ENCODE data around the gene COLQ.
"Not testable (repeated sequence)": the region's sequence is repeated elsewhere in the genome, so short reads cannot be mapped to it uniquely, and the experiment has no call there.

The COLQ gene

DNA sequence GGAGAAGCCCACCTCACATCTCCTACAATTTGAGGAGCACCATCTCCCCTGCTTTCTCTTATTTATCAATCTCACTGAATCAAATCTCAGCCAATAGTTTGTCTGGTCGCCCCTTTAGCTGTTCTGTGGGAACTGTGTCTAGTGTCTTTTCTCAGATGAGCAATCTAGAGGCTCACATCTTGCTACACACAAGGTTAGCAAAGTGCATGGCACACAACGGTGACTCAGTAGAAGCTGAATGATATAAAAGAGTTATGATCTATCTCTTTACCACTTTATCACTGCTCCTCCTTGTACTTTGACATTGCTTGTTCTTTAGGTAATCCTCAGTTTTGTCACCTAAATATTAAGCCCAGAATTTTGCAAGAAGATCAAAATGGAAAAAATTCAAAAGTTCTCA is 16.8 kb upstream of the COLQ start:
- TF ChIP-seq CTCF (IDR thresholded peaks at IDR 0.05), result no peak
- Histone ChIP-seq H3K27me3 (no peaks in the 10 kb centered on the region), H3K9me3 (no peaks in the 10 kb centered on the region), H3K27ac (no peak overlapping the region), H3K4me1 (ENCODE audit: control insufficient read depth in 1 of 2, insufficient read depth in 1 of 2, low read depth in 1 of 2, low read length in 1 of 2) (no peaks in the 10 kb centered on the region), H3K36me3 (no peaks in the 10 kb centered on the region), H3K4me3 (ENCODE audit: low read depth in 1 of 2, low read length in 1 of 2) (no peak overlapping the region)

- no peaks in the 10 kb centered on the region for H3K27me3 ChIP-seq
- H3K27ac ChIP-seq, result no peak overlapping the region
- H3K4me1 ChIP-seq (ENCODE audit: control insufficient read depth in 1 of 2, insufficient read depth in 1 of 2, low read depth in 1 of 2, low read length in 1 of 2), result no peaks in the 10 kb centered on the region
- H3K9me3 ChIP-seq, result no peaks in the 10 kb centered on the region
- no peaks in the 10 kb centered on the region for H3K36me3 ChIP-seq
- no peak overlapping the region for H3K4me3 ChIP-seq (ENCODE audit: low read depth in 1 of 2, low read length in 1 of 2)
- TF ChIP-seq CTCF (IDR thresholded peaks at IDR 0.05), result no peak
Observed at GRCh38 chr3:15536856-15537255, 15.3 kb upstream of the COLQ start.

DNA sequence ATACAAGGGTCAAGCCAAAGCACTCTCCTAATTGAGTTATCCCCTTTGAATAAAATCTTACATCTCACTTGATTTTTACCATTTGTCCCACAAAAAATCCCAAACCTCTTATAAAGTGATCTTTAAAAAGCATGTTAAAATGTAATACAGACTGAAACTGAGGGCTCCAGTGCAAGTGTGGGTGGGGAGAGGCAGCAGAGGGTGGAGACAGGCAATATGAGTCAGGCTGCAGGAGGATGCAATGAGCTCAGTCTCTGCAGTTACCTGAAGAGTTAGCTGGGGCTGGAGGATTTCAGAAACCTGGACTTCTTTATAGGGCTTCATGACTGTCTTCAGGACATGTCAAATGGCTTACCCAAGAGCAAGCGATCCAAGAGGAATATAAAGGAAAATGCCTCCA is 14.2 kb upstream of the COLQ start:
- TF ChIP-seq CTCF (IDR thresholded peaks at IDR 0.05), result no peak
- Histone ChIP-seq H3K27me3 (no peaks in the 10 kb centered on the region), H3K4me3 (ENCODE audit: low read depth in 1 of 2, low read length in 1 of 2) (no peak overlapping the region), H3K36me3 (no peaks in the 10 kb centered on the region), H3K9me3 (no peaks in the 10 kb centered on the region), H3K4me1 (ENCODE audit: control insufficient read depth in 1 of 2, insufficient read depth in 1 of 2, low read depth in 1 of 2, low read length in 1 of 2) (no peaks in the 10 kb centered on the region), H3K27ac (no peak overlapping the region)

DNA sequence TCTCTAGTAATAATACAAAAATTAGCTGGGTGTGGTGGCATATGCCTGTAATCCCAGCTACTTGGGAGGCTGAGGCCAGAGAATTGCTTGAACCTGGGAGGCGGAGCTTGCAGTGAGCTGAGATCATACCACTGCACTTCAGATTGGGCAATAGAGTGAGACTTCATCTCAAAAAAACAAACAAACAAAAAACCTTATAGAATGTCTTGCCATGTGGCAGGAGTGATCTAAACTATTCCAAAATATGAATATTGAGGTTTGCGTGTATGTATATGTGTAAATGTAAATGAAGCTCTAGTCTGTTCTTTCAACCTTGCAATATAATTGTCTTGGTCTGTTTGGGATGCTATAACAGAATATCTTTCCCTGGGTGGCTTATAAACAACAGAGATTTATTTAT is 11.1 kb upstream of the COLQ start:
- H3K4me3 ChIP-seq (ENCODE audit: low read depth in 1 of 2, low read length in 1 of 2); H3K27me3 ChIP-seq; H3K36me3 ChIP-seq; H3K4me1 ChIP-seq (ENCODE audit: control insufficient read depth in 1 of 2, insufficient read depth in 1 of 2, low read depth in 1 of 2, low read length in 1 of 2); H3K9me3 ChIP-seq; H3K27ac ChIP-seq: not testable (repeated sequence)

DNA sequence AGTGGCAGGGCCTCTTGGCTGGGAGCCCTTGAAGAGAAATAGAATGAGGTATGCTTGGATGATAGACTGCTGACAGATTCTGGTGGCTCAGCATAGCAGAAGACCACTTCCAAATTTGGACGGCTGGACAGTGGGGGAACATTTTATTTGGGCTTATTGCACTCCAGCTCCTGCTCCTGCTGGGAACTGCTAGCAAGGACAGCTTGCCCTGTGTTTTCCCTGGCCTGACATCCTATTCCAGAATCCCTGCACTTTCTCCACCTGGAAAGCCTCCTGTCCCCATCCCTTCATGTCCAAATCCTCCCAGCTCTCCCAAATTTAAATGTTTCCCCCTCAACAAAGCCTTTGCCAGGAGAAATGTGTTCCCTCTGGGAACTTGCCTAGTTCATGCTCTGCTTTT is 9.8 kb upstream of the COLQ start:
- H3K27me3 ChIP-seq, result no peaks in the 10 kb centered on the region
- no peaks in the 10 kb centered on the region for H3K36me3 ChIP-seq
- no peak overlapping the region for H3K4me3 ChIP-seq (ENCODE audit: low read depth in 1 of 2, low read length in 1 of 2)
- peaks cover 0 to 3% of the 10 kb centered on the region in 2 experiments for H3K4me1 ChIP-seq (ENCODE audit: control insufficient read depth in 1 of 2, insufficient read depth in 1 of 2, low read depth in 1 of 2, low read length in 1 of 2)
- H3K27ac ChIP-seq, result no peak overlapping the region
- no peaks in the 10 kb centered on the region for H3K9me3 ChIP-seq
- TF ChIP-seq CTCF (IDR thresholded peaks at IDR 0.05), result no peak

DNA sequence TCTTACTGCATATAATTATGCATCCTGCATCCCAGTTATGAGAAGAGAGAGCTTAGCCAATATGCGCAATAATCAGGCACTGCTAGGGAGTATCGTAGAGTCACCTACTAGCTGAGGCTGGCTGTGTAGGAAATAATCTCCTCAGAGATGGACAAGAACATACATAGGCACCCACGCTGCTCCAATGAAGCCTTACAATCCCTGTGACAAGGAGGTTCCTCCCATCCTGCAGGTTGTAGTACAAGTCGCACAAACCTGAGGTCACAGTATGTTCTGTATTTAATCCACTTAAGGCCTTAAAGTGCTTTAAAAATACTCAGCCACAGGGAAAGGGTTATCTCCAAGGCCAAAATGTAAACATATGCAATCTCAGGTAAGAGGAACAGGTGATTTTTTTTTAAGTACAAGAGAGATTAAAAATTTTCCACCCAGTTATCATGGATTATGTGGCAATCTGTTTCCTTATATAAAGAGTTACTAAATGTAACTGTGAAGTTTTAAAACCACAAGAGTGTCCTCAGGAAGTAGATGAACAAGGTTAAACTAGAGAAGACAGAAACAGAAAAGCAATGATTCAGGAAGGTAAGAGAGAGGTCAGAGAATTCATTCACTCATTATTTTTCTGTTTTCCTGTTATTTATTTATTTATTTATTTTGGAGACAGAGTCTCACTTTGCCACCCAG is 7.5 kb upstream of the COLQ start:
- TF ChIP-seq CTCF (IDR thresholded peaks at IDR 0.05), result no peak
- H3K36me3 ChIP-seq, result no peaks in the 10 kb centered on the region
- no peaks in the 10 kb centered on the region for H3K9me3 ChIP-seq
- peaks cover 0 to 3% of the 10 kb centered on the region in 2 experiments for H3K4me1 ChIP-seq (ENCODE audit: control insufficient read depth in 1 of 2, insufficient read depth in 1 of 2, low read depth in 1 of 2, low read length in 1 of 2)
- H3K4me3 ChIP-seq (ENCODE audit: low read depth in 1 of 2, low read length in 1 of 2), result no peak overlapping the region
- no peaks in the 10 kb centered on the region for H3K27me3 ChIP-seq
- no peak overlapping the region for H3K27ac ChIP-seq

All from neutrophil (primary cell).